ENCODE data around the gene SCN4A.

DNA sequence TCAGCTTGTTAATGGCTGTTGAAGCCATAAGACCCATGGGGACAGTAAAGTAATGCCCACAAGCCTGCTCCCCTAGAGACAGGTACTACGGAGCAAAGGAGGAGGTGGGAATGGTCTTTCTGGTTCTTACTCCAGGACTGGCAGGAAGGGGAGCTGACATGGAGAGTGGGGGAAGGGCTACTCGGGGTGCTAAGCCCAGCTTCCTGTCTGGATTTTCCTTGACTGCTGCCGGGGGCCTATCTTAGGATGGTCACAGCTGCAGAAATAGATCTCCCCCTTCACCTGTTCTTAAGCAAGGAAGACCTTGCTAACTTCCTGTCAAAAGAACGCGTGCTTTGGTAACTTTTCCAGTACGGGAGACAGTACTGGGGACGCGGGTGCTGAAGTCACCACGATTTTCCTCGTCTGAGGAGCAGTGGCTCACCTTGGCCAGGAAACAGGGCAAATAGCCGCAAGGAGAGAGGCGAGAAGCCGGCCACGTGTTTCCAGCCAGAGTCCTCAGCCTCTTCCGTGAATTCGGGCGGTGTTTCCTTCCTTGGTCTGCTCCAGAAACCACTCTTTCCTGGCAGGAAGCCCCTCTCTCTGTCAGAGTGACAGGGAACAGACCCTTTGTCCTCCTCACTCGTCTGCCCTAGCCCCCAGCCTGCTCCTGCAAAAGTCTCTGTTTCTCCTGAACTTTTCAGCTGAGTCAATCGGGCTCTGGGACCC lies 24.8 kb upstream of the SCN4A start:
- TF ChIP-seq, protein P1, sequence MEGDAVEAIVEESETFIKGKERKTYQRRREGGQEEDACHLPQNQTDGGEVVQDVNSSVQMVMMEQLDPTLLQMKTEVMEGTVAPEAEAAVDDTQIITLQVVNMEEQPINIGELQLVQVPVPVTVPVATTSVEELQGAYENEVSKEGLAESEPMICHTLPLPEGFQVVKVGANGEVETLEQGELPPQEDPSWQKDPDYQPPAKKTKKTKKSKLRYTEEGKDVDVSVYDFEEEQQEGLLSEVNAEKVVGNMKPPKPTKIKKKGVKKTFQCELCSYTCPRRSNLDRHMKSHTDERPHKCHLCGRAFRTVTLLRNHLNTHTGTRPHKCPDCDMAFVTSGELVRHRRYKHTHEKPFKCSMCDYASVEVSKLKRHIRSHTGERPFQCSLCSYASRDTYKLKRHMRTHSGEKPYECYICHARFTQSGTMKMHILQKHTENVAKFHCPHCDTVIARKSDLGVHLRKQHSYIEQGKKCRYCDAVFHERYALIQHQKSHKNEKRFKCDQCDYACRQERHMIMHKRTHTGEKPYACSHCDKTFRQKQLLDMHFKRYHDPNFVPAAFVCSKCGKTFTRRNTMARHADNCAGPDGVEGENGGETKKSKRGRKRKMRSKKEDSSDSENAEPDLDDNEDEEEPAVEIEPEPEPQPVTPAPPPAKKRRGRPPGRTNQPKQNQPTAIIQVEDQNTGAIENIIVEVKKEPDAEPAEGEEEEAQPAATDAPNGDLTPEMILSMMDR (conservative IDR thresholded peaks at IDR 0.05; ENCODE audit: low read depth, low read length): no peak
- TF ChIP-seq EZH2 (IDR thresholded peaks at IDR 0.05; ENCODE audit: low read length, unreplicated experiment): no peak

Measured in PC-3 (cell line).